Heart right ventricle (tissue), 16 donors: ENCODE results near the gene SYT15. TPM values are rescaled to one million over a fixed set of nuclear protein-coding genes. Genes with fewer than 3 reads are reported as not detected.
"Not testable (repeated sequence)": the region's sequence is repeated elsewhere in the genome, so short reads cannot be mapped to it uniquely, and the experiment has no call there.

Experiments used
- ATAC-seq, 8 donors: fragments of 200-7000 bp; cut with Tn5 transposase; one replicate each; pipeline ENCODE4 v1.9.1; 2020; ENCODE audit warnings: mild to moderate bottlenecking in 8 of 8, moderate library complexity in 8 of 8, moderate number of reproducible peaks in 1 of 8
- DNase-seq, 2 donors: peaks; one replicate each; pipeline ENCODE4 v3.0.0-alpha.2; 2020
- H3K27ac ChIP-seq, 10 donors: fragments of 200-600 bp; sonication (generic) in 2 of 10; one replicate each; pipeline versions ENCODE4 v1.5.0 to v1.8.0; 2020 to 2022; ENCODE audit warnings: mild to moderate bottlenecking in 3 of 10
- H3K27me3 ChIP-seq, 7 donors: fragments of 200-600 bp; one replicate each; pipeline ENCODE4 v1.8.0; 2021 to 2022; ENCODE audit warnings: mild to moderate bottlenecking in 2 of 7
- H3K36me3 ChIP-seq, 9 donors: fragments of 200-600 bp; sonication (generic) in 1 of 9; one replicate each; pipeline versions ENCODE4 v1.5.0 to v1.8.0; 2020 to 2022; ENCODE audit warnings: mild to moderate bottlenecking in 2 of 9
- H3K4me1 ChIP-seq, 9 donors: fragments of 200-600 bp; sonication (generic) in 1 of 9; one replicate each; pipeline versions ENCODE4 v1.5.0 to v1.8.0; 2020 to 2022; ENCODE audit warnings: mild to moderate bottlenecking in 4 of 9
- H3K4me3 ChIP-seq, 10 donors: fragments of 200-600 bp; sonication (generic) in 2 of 10; one replicate each; pipeline versions ENCODE4 v1.5.0 to v1.8.0; 2020 to 2022; ENCODE audit warnings: mild to moderate bottlenecking in 7 of 10, moderate library complexity in 2 of 10
- H3K9me3 ChIP-seq, 11 donors: fragments of 200-600 bp in 10 of 11; sonication (generic) in 2 of 11; one replicate each; pipeline versions ENCODE4 v1.5.0 to v1.8.0; 2013 to 2022; ENCODE audit warnings: mild to moderate bottlenecking in 2 of 11, control low read depth in 1 of 11, moderate library complexity in 1 of 11
- CTCF ChIP-seq, 9 donors: fragments of 200-600 bp; sonication (generic) in 2 of 9; IDR thresholded peaks; one replicate each; pipeline versions ENCODE4 v1.5.0 to v1.8.0; 2021 to 2022; ENCODE audit warnings: antibody characterized with exemption in 9 of 9, mild to moderate bottlenecking in 5 of 9, moderate library complexity in 1 of 9
- WGBS, 2 donors: extraction: QIAGEN DNeasy Blood & Tissue Kit; methylation state at CpG; one replicate each; pipeline ENCODE4 v1.1.7; 2013; ENCODE audit warnings: inconsistent platforms in 1 of 2; 5-methylcytosine and 5-hydroxymethylcytosine counted together
- intact Hi-C, 10 donors: fragments of 100-400 bp; cut with DNase I; formaldehyde crosslinking; loops; one replicate each; pipeline versions ENCODE4 v1.11.1 to v1.14.2; 2022
- long read RNA-seq, 3 donors: library from polyadenylated mRNA; unstranded; transcript quantifications; one replicate each; pipeline ENCODE4 v2.0.0, GENCODE V29; 2020 to 2021
- polyA plus RNA-seq, 2 donors: library from polyadenylated mRNA; stranded (reverse); fragments of 200-250 nt; gene quantifications; one replicate each; pipeline ENCODE4 v1.2.3, GENCODE V29; 2013
- total RNA-seq, 10 donors: library from RNA; stranded (reverse); fragmentation: NEBNext Ultra II Directional in 3 of 10; extraction: Animal tissue kit (Norgen Biotek cat#: 25700) in 3 of 10; gene quantifications; one replicate each; pipeline versions ENCODE4 v1.2.1 to v1.2.4, GENCODE V29; 2021 to 2023
- donor health status: Arrhythmogenic right ventricular cardiomyopathy.
- donor health status: ischemic (EF 13 %, LVEDD 7.1; RV severe dilation, severe dysfunction).
- donor health status: healthy with polysubstance abuse.
- donor health status: DM: no; HTN: yes; CAD: no.
- donor health status: DM: no; HTN: no; CAD: no.
- donor health status: ischemic (EF 25% LVEDD 6.9; RV normal size, moderate dysfunction).
- donor health status: ischemic (EF 25% LVEDD 5.7; RV mildly dilated, moderate dysfunction).
- donor health status: healthy.
- donor health status: DM: yes; HTN: yes; CAD: no.
- donor health status: Ischemic cardiomyopathy.
- donor health status: ischemic (EF 35%, LVEDD 5.7; RV mildly dilated, moderate dysfunction).
- donor health status: nonischemic (EF 11% LVEDD 7.7; RV severe dilation, severe dysfunction).
- donor health status: DM: yes; HTN: yes; CAD: no.
- donor health status: PGD.
- donor health status: ischemic (EF 29% LVEDD 5.4; RV normal size, mild dysfunction).
- donor health status: nonischemic (EF 23%, LVEDD 6.1; RV moderate dilation, normal function).

Gene SYT15
- total RNA-seq = 1 to 10 TPM; 1.3 to 4.1 (median 2.9) TPM
- polyA plus RNA-seq = 1 to 10 TPM in 1 of 2 donors, under 1 TPM in 1; 0.87 to 3.7 TPM
- long read RNA-seq, donor 1 = 0 reads
- long read RNA-seq, donor 2 = 0 reads
- long read RNA-seq, donor 3, partial matches to known transcripts = 0 of 1 reads
- long read RNA-seq, donor 3, other reads (novel, unspliced or antisense) = 1 of 1 reads

GRCh38 chr10:46578474-46579178, at the start of gene SYT15:
SYT15 (plus strand) TSS chr10:46579128; CDS start chr10:46579169, 41 bp downstream.
- H3K36me3 ChIP-seq, intact Hi-C loops, H3K27ac ChIP-seq, H3K27me3 ChIP-seq, H3K9me3 ChIP-seq, DNase-seq, H3K4me1 ChIP-seq: not testable (repeated sequence)
- peak within 1 kb of the TSS in 6 of 10 donors; percentile 12 to 34 (median 16) for H3K4me3 ChIP-seq
- 0 to 4% methylated on average over 20 to 37 of the region's 68 CpGs for WGBS, 2 donors
- peak in 7 of 8 donors; percentile 13 to 69 (median 39) for ATAC-seq

GRCh38 chr10:46529742-46530141, 49.2 kb upstream of the SYT15 start:
- H3K4me1 ChIP-seq, intact Hi-C loops, H3K27ac ChIP-seq, H3K9me3 ChIP-seq, H3K36me3 ChIP-seq, DNase-seq, ATAC-seq, H3K4me3 ChIP-seq: not testable (repeated sequence)
- WGBS, 2 donors = 85 to 89% methylated on average over 7 of the region's 7 CpGs
- H3K27me3 ChIP-seq = peaks cover 0 to 48% (median 0%) of the 10 kb centered on the region in 7 donors

- WGBS, 2 donors = 80 to 84% methylated on average over 18 of the region's 18 CpGs
- DNase-seq (no peak), ATAC-seq (peak in 4 of 8 donors; percentile 7 to 75 (median 32))
- peaks cover 0 to 56% (median 2%) of the 10 kb centered on the region in 7 donors for H3K27me3 ChIP-seq
- no peaks in the 10 kb centered on the region for H3K9me3 ChIP-seq
- intact Hi-C loops = no loop called here
- H3K36me3 ChIP-seq = no peaks in the 10 kb centered on the region
- H3K27ac ChIP-seq = no peak overlapping the region
- H3K4me3 ChIP-seq = no peak overlapping the region
- no peaks in the 10 kb centered on the region for H3K4me1 ChIP-seq
- no peak for TF ChIP-seq CTCF (IDR thresholded peaks at IDR 0.05)
These were observed 48.4 kb upstream of the SYT15 start for GRCh38 chr10:46530249-46531186.

GRCh38 chr10:46532256-46532655, 46.7 kb upstream of the SYT15 start:
- WGBS, 2 donors = 70 to 72% methylated on average over 1 of the region's 1 CpG
- H3K27me3 ChIP-seq = peaks cover 0 to 73% (median 18%) of the 10 kb centered on the region in 7 donors
- DNase-seq, H3K36me3 ChIP-seq, H3K27ac ChIP-seq, H3K4me3 ChIP-seq, ATAC-seq, intact Hi-C loops, H3K9me3 ChIP-seq, H3K4me1 ChIP-seq: not testable (repeated sequence)

GRCh38 chr10:46534828-46535524, 44.0 kb upstream of the SYT15 start:
- no peaks in the 10 kb centered on the region for H3K36me3 ChIP-seq
- no peak for ATAC-seq

More at GRCh38 chr10:46534828-46535524, 44.0 kb upstream of the SYT15 start:
- H3K4me1 ChIP-seq = no peaks in the 10 kb centered on the region
- peaks cover 0 to 85% (median 39%) of the 10 kb centered on the region in 7 donors for H3K27me3 ChIP-seq
- intact Hi-C loops = no loop called here
- no peaks in the 10 kb centered on the region for H3K9me3 ChIP-seq
- no peak overlapping the region for H3K4me3 ChIP-seq
- TF ChIP-seq CTCF (IDR thresholded peaks at IDR 0.05) = no peak
- DNase-seq = no peak
- 75 to 77% methylated on average over 6 of the region's 6 CpGs for WGBS, 2 donors
- H3K27ac ChIP-seq = no peak overlapping the region
